ENCODE measurements around the gene E2F2. TPM values are rescaled to one million over a fixed set of nuclear protein-coding genes. Genes with fewer than 3 reads are reported as not detected.
A peak's percentile ranks its signal among the peaks of the same experiment; 100 is the strongest.

E2F2 gene
- total RNA-seq, 4 donors from 2014 or later = 0.10 to 0.27 (median 0.17) TPM; not detected in 1

GRCh38 chr1:23576338-23577055 lies 45.5 kb upstream of the E2F2 start:
- WGBS, 2 donors = 89 to 92% methylated on average over 7 of the region's 7 CpGs
- peaks cover 3 to 26% of the 10 kb centered on the region in 2 donors for H3K4me1 ChIP-seq
- DNase-seq = no peak
- intact Hi-C loops (cut with DNase I) = no loop called here
- no peaks in the 10 kb centered on the region for H3K27me3 ChIP-seq
- H3K27ac ChIP-seq = peak overlapping the region; percentile 33 to 77 (median 75)
- no peaks in the 10 kb centered on the region for H3K9me3 ChIP-seq
- no peak overlapping the region for H3K4me3 ChIP-seq (replicated peaks in 1 of 3)
- TF ChIP-seq CTCF (IDR thresholded peaks at IDR 0.05) = no peak
- TF ChIP-seq POLR2A (IDR thresholded peaks at IDR 0.05) = no peak
- H3K36me3 ChIP-seq = no peaks in the 10 kb centered on the region

- intact Hi-C loops (cut with DNase I) = no loop called here
- Histone ChIP-seq H3K4me1 (peaks cover 3 to 26% of the 10 kb centered on the region in 2 donors), H3K36me3 (no peaks in the 10 kb centered on the region), H3K27ac (peak overlapping the region in 1 of 3 donors; percentile 75), H3K27me3 (no peaks in the 10 kb centered on the region), H3K4me3 (replicated peaks in 1 of 3) (no peak overlapping the region), H3K9me3 (no peaks in the 10 kb centered on the region)
- TF ChIP-seq POLR2A (IDR thresholded peaks at IDR 0.05) = no peak
- TF ChIP-seq CTCF (IDR thresholded peaks at IDR 0.05) = no peak
- WGBS, 2 donors = 71 to 96% methylated on average over 5 of the region's 5 CpGs
- DNase-seq = no peak
Observed at GRCh38 chr1:23575226-23575810, 44.3 kb upstream of the E2F2 start.

- intact Hi-C loops (cut with DNase I) = no loop called here
- no peak overlapping the region for H3K27ac ChIP-seq
- no peak for TF ChIP-seq CTCF (IDR thresholded peaks at IDR 0.05)
- TF ChIP-seq POLR2A (IDR thresholded peaks at IDR 0.05) = no peak
- H3K36me3 ChIP-seq = no peaks in the 10 kb centered on the region
- peaks cover 4 to 29% of the 10 kb centered on the region in 2 donors for H3K4me1 ChIP-seq
- 88 to 90% methylated on average over 2 of the region's 2 CpGs for WGBS, 2 donors
- no peak overlapping the region for H3K4me3 ChIP-seq (replicated peaks in 1 of 3)
- H3K9me3 ChIP-seq = no peaks in the 10 kb centered on the region
- DNase-seq = no peak
- H3K27me3 ChIP-seq = no peaks in the 10 kb centered on the region
Observed at GRCh38 chr1:23574265-23574754, 43.3 kb upstream of the E2F2 start.

- TF ChIP-seq CTCF (IDR thresholded peaks at IDR 0.05) = no peak
- no peak for TF ChIP-seq POLR2A (IDR thresholded peaks at IDR 0.05)
- no peaks in the 10 kb centered on the region for H3K36me3 ChIP-seq
- peaks cover 10 to 35% of the 10 kb centered on the region in 2 donors for H3K4me1 ChIP-seq
- H3K27me3 ChIP-seq = no peaks in the 10 kb centered on the region
- no peak for DNase-seq
- no peaks in the 10 kb centered on the region for H3K9me3 ChIP-seq
- H3K27ac ChIP-seq = no peak overlapping the region
- intact Hi-C loops (cut with DNase I) = no loop called here
- no peak overlapping the region for H3K4me3 ChIP-seq (replicated peaks in 1 of 3)
- WGBS, 2 donors = 72 to 91% methylated on average over 4 of the region's 4 CpGs
Observed at GRCh38 chr1:23573574-23574182, 42.6 kb upstream of the E2F2 start.

- 76 to 81% methylated on average over 3 of the region's 3 CpGs for WGBS, 2 donors
- intact Hi-C loops (cut with DNase I) = no loop called here
Observed at GRCh38 chr1:23571465-23571864, 40.4 kb upstream of the E2F2 start.

More at GRCh38 chr1:23571465-23571864, 40.4 kb upstream of the E2F2 start:
- Histone ChIP-seq H3K27ac (no peak overlapping the region), H3K4me1 (peaks cover 11 to 24% of the 10 kb centered on the region in 2 donors), H3K36me3 (no peaks in the 10 kb centered on the region), H3K9me3 (no peaks in the 10 kb centered on the region), H3K27me3 (no peaks in the 10 kb centered on the region), H3K4me3 (replicated peaks in 1 of 3) (no peak overlapping the region)
- DNase-seq = no peak
- TF ChIP-seq POLR2A (IDR thresholded peaks at IDR 0.05) (no peak), CTCF (IDR thresholded peaks at IDR 0.05) (no peak)

All from thyroid gland (tissue), 4 donors.